Chondrocyte (in vitro differentiated cells): Measurements from ENCODE around the gene ADAMTSL1. TPM values are rescaled to one million over a fixed set of nuclear protein-coding genes. Genes with fewer than 3 reads are reported as not detected.

Source experiments
- DNase-seq: peaks from one replicate; pipeline ENCODE4 v3.0.0; 2021; ENCODE audit warnings: mixed read lengths, low spot score
- H3K27ac Mint-ChIP-seq: one replicate; pipeline ENCODE4 v1.8.0; 2021; ENCODE audit warnings: mild to moderate bottlenecking, moderate library complexity, mixed read lengths; ENCODE audit not compliant: unreplicated experiment
- H3K27me3 Mint-ChIP-seq: 2 replicates; pipeline ENCODE4 v1.8.0; 2021; ENCODE audit warnings: low read depth, mixed read lengths
- H3K36me3 Mint-ChIP-seq: 2 replicates; pipeline ENCODE4 v1.8.0; 2021; ENCODE audit warnings: low read depth, mixed read lengths
- H3K4me1 Mint-ChIP-seq: 2 replicates; pipeline ENCODE4 v1.8.0; 2021; ENCODE audit warnings: low read depth, mild to moderate bottlenecking, mixed read lengths
- H3K4me3 Mint-ChIP-seq: one replicate; pipeline ENCODE4 v1.8.0; 2021; ENCODE audit warnings: mild to moderate bottlenecking, moderate library complexity, mixed read lengths; ENCODE audit not compliant: unreplicated experiment
- H3K9me3 Mint-ChIP-seq: 2 replicates; pipeline ENCODE4 v1.8.0; 2021; ENCODE audit warnings: low read depth, mixed read lengths
- CTCF ChIP-seq: fragments of 200-600 bp; sonication (generic); IDR thresholded peaks from 2 replicates; pipeline ENCODE4 v1.5.0; 2021; ENCODE audit warnings: antibody characterized with exemption, mild to moderate bottlenecking, moderate library complexity
- total RNA-seq: library from RNA; stranded (reverse); gene quantifications from 3 replicates; pipeline ENCODE4 v1.2.1, GENCODE V29; 2021

ADAMTSL1 gene
- total RNA-seq, 1 donor from 2014 or later: 1.0 TPM

- Mint-ChIP-seq H3K4me1 (no peaks in the 10 kb centered on the region), H3K36me3 (no peaks in the 10 kb centered on the region), H3K27me3 (no peaks in the 10 kb centered on the region), H3K4me3 (no peak overlapping the region), H3K9me3 (no peaks in the 10 kb centered on the region), H3K27ac (no peak overlapping the region)
- no peak for TF ChIP-seq CTCF
- no peak for DNase-seq
Measured at GRCh38 chr9:18717759-18718158, 243.8 kb downstream of the ADAMTSL1 start.

GRCh38 chr9:18718393-18718792, 244.4 kb downstream of the ADAMTSL1 start:
- Mint-ChIP-seq H3K27me3 (no peaks in the 10 kb centered on the region), H3K36me3 (no peaks in the 10 kb centered on the region), H3K4me3 (no peak overlapping the region), H3K9me3 (no peaks in the 10 kb centered on the region), H3K4me1 (no peaks in the 10 kb centered on the region), H3K27ac (no peak overlapping the region)
- no peak for DNase-seq
- TF ChIP-seq CTCF: no peak

- Mint-ChIP-seq H3K9me3 (no peaks in the 10 kb centered on the region), H3K4me1 (no peaks in the 10 kb centered on the region), H3K4me3 (no peak overlapping the region), H3K27ac (no peak overlapping the region), H3K36me3 (no peaks in the 10 kb centered on the region), H3K27me3 (no peaks in the 10 kb centered on the region)
- DNase-seq: no peak
- no peak for TF ChIP-seq CTCF
Measured at GRCh38 chr9:18718932-18719331, 245.0 kb downstream of the ADAMTSL1 start.

- Mint-ChIP-seq H3K27ac (no peak overlapping the region), H3K36me3 (no peaks in the 10 kb centered on the region), H3K9me3 (no peaks in the 10 kb centered on the region), H3K4me3 (no peak overlapping the region), H3K27me3 (no peaks in the 10 kb centered on the region), H3K4me1 (no peaks in the 10 kb centered on the region)
- TF ChIP-seq CTCF: no peak
- no peak for DNase-seq
Measured at GRCh38 chr9:18720691-18721090, 246.7 kb downstream of the ADAMTSL1 start.

- H3K27ac Mint-ChIP-seq: no peak overlapping the region
- TF ChIP-seq CTCF: no peak
- no peak overlapping the region for H3K4me3 Mint-ChIP-seq
- H3K4me1 Mint-ChIP-seq: peaks cover 3% of the 10 kb centered on the region
- no peaks in the 10 kb centered on the region for H3K36me3 Mint-ChIP-seq
- H3K9me3 Mint-ChIP-seq: no peaks in the 10 kb centered on the region
- no peak for DNase-seq
- no peaks in the 10 kb centered on the region for H3K27me3 Mint-ChIP-seq
Measured at GRCh38 chr9:18721267-18721994, 247.5 kb downstream of the ADAMTSL1 start.
